HL-60 (cell line): ENCODE results near the gene NXPH1.

ENCODE experiments used
- CTCF ChIP-seq: IDR thresholded peaks from one replicate; pipeline ENCODE4 v1.5.1; 2011; ENCODE audit warnings: low read length, control low read depth, inconsistent platforms; ENCODE audit not compliant: insufficient read depth
- POLR2AphosphoS5 ChIP-seq: IDR thresholded peaks from 2 replicates; pipeline ENCODE4 v1.6.1; 2012; ENCODE audit warnings: low read depth

DNA sequence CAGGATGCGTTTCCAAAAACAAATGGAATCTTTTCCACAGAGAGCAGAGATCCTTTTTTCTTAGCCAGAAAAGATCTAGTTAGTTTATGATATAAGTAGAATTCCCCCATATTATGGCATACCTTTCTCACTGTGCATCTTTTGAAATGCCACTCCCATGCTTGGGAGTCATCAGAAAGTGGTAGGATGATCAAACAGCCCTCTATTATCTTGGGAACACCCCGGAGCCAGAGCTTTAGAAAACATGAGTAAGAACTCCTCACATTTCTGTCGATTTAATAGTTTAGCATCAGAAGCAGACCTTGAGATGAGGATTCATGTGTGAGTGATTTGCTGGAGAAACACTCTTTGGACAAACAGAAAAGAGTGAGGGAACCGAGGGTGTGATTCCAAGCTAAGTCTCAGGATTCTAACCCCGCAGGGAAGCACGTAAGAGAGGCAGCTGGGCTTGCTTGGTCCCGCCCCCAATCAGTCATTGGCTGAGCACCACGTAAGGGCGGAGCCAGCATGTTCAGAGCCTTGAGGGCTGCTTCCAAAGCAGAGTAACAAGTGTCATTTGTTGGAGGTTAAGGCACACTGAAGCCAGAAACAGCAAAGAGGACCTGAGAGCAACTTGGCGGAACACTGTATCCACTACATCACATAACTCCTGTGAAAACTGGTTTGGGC is 43.7 kb upstream of the NXPH1 start:
- no peak for TF ChIP-seq POLR2AphosphoS5
- TF ChIP-seq CTCF: no peak
